Gastrocnemius medialis (tissue), 4 donors: ENCODE data around the gene DKC1. TPM values are rescaled to one million over a fixed set of nuclear protein-coding genes. Genes with fewer than 3 reads are reported as not detected.
A peak's percentile ranks its signal among the peaks of the same experiment; 100 is the strongest.

Source experiments
- ATAC-seq, 2 donors: fragments of 150-250 bp; one replicate each; pipeline ENCODE4 v1.9.1; 2016
- DNase-seq, 2 donors: peaks; one replicate each; pipeline ENCODE4 v3.0.0-alpha.2; 2019
- H3K27ac ChIP-seq, 4 donors: fragments of 200-600 bp; sonication (generic); 1 replicate in 1 of 4; 2 replicates in 3 of 4; pipeline ENCODE4 v1.5.1; 2016 to 2018; ENCODE audit warnings: mild to moderate bottlenecking in 2 of 4, moderate library complexity in 1 of 4
- H3K27me3 ChIP-seq, 3 donors: fragments of 200-600 bp; sonication (generic) in 2 of 3; 1 replicate in 1 of 3; 2 replicates in 2 of 3; pipeline versions ENCODE4 v1.5.1 to v1.6.0; 2016 to 2019; ENCODE audit warnings: mild to moderate bottlenecking in 1 of 3, moderate library complexity in 1 of 3
- H3K36me3 ChIP-seq, 2 donors: fragments of 200-600 bp; sonication (generic) in 1 of 2; one replicate each; pipeline ENCODE4 v1.5.1; 2017 to 2018
- H3K4me1 ChIP-seq, 2 donors: fragments of 200-600 bp; sonication (generic) in 1 of 2; one replicate each; pipeline ENCODE4 v1.5.1; 2016 to 2017; ENCODE audit warnings: mild to moderate bottlenecking in 2 of 2
- H3K4me3 ChIP-seq, 4 donors: fragments of 200-600 bp; sonication (generic) in 3 of 4; 1 replicate in 1 of 4; 2 replicates in 3 of 4; pipeline ENCODE4 v1.5.1; 2016 to 2019; ENCODE audit warnings: mild to moderate bottlenecking in 2 of 4
- H3K9me3 ChIP-seq, 3 donors: fragments of 200-600 bp; sonication (generic) in 2 of 3; 1 replicate in 1 of 3; 2 replicates in 2 of 3; pipeline ENCODE4 v1.5.1; 2016 to 2019
- CTCF ChIP-seq, 5 experiments: fragments of 450-650 bp in 3 of 5; fragments of 200-600 bp in 2 of 5; sonication (generic) in 2 of 5; IDR thresholded peaks in 4 of 5; conservative IDR thresholded peaks in 1 of 5; 1 replicate in 4 of 5; 2 replicates in 1 of 5; pipeline ENCODE4 v1.5.1; 2016 to 2019; ENCODE audit warnings: antibody characterized with exemption in 5 of 5, mild to moderate bottlenecking in 3 of 5, moderate library complexity in 3 of 5
- POLR2A ChIP-seq, 2 donors: fragments of 450-650 bp; IDR thresholded peaks; one replicate each; pipeline ENCODE4 v1.6.1; 2017; ENCODE audit warnings: antibody characterized with exemption in 2 of 2, mild to moderate bottlenecking in 2 of 2, moderate library complexity in 2 of 2
- in situ Hi-C, 4 donors: fragments of 200-750 bp; cut with MboI; loops; one replicate each; pipeline versions ENCODE4 v1.15.0 to v1.8.0; 2017; ENCODE audit warnings: low sequenced_read_pairs in 4 of 4
- intact Hi-C: fragments of 100-400 bp; cut with DNase I; formaldehyde crosslinking; loops from one replicate; pipeline ENCODE4 v1.15.1; 2023; ENCODE audit warnings: low total_unique reads
- total RNA-seq, 4 donors: library from RNA; depleted of rRNA; stranded (reverse); fragments of >200 nt; gene quantifications; one replicate each; pipeline versions ENCODE4 v1.1.0 to v1.2.3, GENCODE V29; 2016

Gene DKC1
- total RNA-seq, 4 donors from 2014 or later: 17.8 to 34.1 (median 21.7) TPM

GRCh38 chrX:154799556-154800348, 37.1 kb downstream of the DKC1 start:
- Histone ChIP-seq H3K27me3 (no peaks in the 10 kb centered on the region), H3K27ac (peak overlapping the region in 1 of 4 donors; percentile 2), H3K9me3 (no peaks in the 10 kb centered on the region), H3K4me1 (peaks cover 0 to 15% of the 10 kb centered on the region in 2 donors), H3K36me3 (no peaks in the 10 kb centered on the region), H3K4me3 (no peak overlapping the region)
- no peak for TF ChIP-seq POLR2A (IDR thresholded peaks at IDR 0.05)
- TF ChIP-seq CTCF (IDR thresholded peaks at IDR 0.05 in 4 of 5, conservative IDR thresholded peaks at IDR 0.05 in 1 of 5): no peak
- no peak for DNase-seq
- in situ Hi-C loops (no loop called here), intact Hi-C loops (loop anchor here (10.0 kb wide), 1 partner anchor 815 kb away; the partner anchor contains the start of genes SPRY3 and TMLHE)
- no peak for ATAC-seq

GRCh38 chrX:154800478-154801210, 38.0 kb downstream of the DKC1 start:
- TF ChIP-seq CTCF (IDR thresholded peaks at IDR 0.05 in 4 of 5, conservative IDR thresholded peaks at IDR 0.05 in 1 of 5) (no peak), POLR2A (IDR thresholded peaks at IDR 0.05) (no peak)
- intact Hi-C loops: loop anchor here (10.0 kb wide), 1 partner anchor 814 kb away; the partner anchor contains the start of genes SPRY3 and TMLHE
- no peak for DNase-seq
- in situ Hi-C loops: no loop called here
- no peak overlapping the region for H3K27ac ChIP-seq
- H3K9me3 ChIP-seq: no peaks in the 10 kb centered on the region
- no peaks in the 10 kb centered on the region for H3K36me3 ChIP-seq
- H3K4me3 ChIP-seq: no peak overlapping the region
- no peak for ATAC-seq
- no peaks in the 10 kb centered on the region for H3K27me3 ChIP-seq
- H3K4me1 ChIP-seq: peaks cover 0 to 15% of the 10 kb centered on the region in 2 donors

- ATAC-seq (no peak), DNase-seq (no peak)
- H3K9me3 ChIP-seq: no peaks in the 10 kb centered on the region
- TF ChIP-seq CTCF (IDR thresholded peaks at IDR 0.05 in 4 of 5, conservative IDR thresholded peaks at IDR 0.05 in 1 of 5) (no peak), POLR2A (IDR thresholded peaks at IDR 0.05) (no peak)
- intact Hi-C loops: loop anchor here (10.0 kb wide), 1 partner anchor 812 kb away; the partner anchor contains the start of genes SPRY3 and TMLHE
- H3K4me3 ChIP-seq: no peak overlapping the region
- H3K4me1 ChIP-seq: peaks cover 0 to 15% of the 10 kb centered on the region in 2 donors
- H3K36me3 ChIP-seq: no peaks in the 10 kb centered on the region
- in situ Hi-C loops: no loop called here
- no peak overlapping the region for H3K27ac ChIP-seq
- no peaks in the 10 kb centered on the region for H3K27me3 ChIP-seq
Observed at GRCh38 chrX:154802947-154803346, 40.3 kb downstream of the DKC1 start.

- TF ChIP-seq CTCF (IDR thresholded peaks at IDR 0.05 in 4 of 5, conservative IDR thresholded peaks at IDR 0.05 in 1 of 5): no peak
- no peak for TF ChIP-seq POLR2A (IDR thresholded peaks at IDR 0.05)
- Histone ChIP-seq H3K27ac (peak overlapping the region; percentile 61 to 83 (median 80)), H3K9me3 (no peaks in the 10 kb centered on the region), H3K36me3 (no peaks in the 10 kb centered on the region), H3K27me3 (no peaks in the 10 kb centered on the region), H3K4me1 (peaks cover 0 to 15% of the 10 kb centered on the region in 2 donors), H3K4me3 (peak overlapping the region; percentile 68 to 92 (median 69))
- ATAC-seq (peak in 1 of 2 donors; percentile 18), DNase-seq (peak in 1 of 2 donors; percentile 13)
- in situ Hi-C loops: no loop called here
- intact Hi-C loops: loop anchor here (2.0 to 10.0 kb wide), 2 partner anchors 42 to 810 kb away; partner anchors contain the start of genes DKC1, SPRY3 and TMLHE
Observed at GRCh38 chrX:154804261-154804956, 41.7 kb downstream of the DKC1 start.
